Measurements from ENCODE around the gene ITPK1.

Gene ITPK1

DNA sequence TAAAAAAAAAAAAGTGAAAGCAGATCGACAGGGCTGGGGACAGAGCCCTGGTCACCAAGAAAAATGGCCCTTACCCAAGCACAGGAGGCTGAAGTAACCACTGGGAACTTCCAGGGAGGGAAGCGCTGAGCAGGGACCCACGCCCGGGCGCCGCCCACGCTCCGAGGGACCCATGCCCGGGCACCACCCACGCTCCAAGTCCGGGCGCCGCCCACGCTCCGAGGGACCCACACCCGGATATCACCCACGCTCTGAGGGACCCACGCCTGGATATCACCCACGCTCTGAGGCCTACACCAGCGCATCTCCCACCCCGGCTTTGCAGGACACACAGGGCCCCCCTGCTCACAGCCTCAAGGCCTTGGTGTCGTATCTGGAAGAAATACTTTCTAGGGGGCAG is 167.1 kb downstream of the ITPK1 start:
- TF ChIP-seq TAF1 (IDR thresholded peaks at IDR 0.05; ENCODE audit: low read depth, low read length) (no peak), SPI1 (IDR thresholded peaks at IDR 0.05; ENCODE audit: low read depth, low read length) (no peak), PAX5 (IDR thresholded peaks at IDR 0.05; ENCODE audit: insufficient read depth, low read length, severe bottlenecking) (no peak), POU2F2 (IDR thresholded peaks at IDR 0.05; ENCODE audit: low read depth, low read length) (no peak), POLR2A (IDR thresholded peaks at IDR 0.05; ENCODE audit: low read depth, low read length) (no peak), POLR2AphosphoS5 (IDR thresholded peaks at IDR 0.05; ENCODE audit: low read depth, low read length) (no peak)
- no peak for DNase-seq (ENCODE audit: insufficient read length, low spot score)
- no peak for FAIRE-seq

DNA sequence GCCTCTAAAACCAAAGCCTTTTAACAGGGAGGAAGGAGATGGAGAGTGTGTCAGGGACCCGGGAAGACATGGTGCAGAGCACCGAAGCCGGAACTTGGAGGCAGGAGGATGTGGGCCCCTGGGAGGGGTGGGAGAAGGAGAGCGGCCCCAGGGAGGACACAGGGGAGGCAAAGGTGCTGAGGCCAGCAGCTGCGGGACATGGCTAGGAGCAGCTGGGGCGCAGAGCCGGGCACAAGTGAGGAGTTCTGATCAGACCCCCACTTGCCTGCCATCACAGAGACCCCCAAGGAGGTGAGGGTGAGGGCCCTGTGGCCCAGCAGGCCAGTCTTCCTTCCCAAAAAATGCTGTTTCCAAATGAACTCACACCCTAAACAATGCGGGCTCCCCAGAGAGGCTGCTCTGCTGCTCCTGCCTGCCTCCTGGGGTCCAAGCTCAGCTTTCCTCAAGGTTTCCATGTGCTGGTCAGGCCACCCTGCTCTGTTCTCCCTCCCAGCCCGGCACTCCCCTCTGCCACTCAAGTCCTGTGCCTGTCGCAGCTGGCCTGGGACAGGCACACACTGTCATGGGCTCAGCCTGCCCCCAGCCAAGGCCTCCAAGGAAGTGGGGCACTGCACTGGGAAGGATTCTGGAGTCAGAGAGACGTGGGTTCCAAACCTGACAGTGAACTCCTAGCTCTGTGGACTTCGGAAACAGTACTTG is 168.7 kb downstream of the ITPK1 start:
- TF ChIP-seq POLR2A (IDR thresholded peaks at IDR 0.05; ENCODE audit: low read depth, low read length), result no peak
- no peak for TF ChIP-seq POU2F2 (IDR thresholded peaks at IDR 0.05; ENCODE audit: low read depth, low read length)
- TF ChIP-seq TAF1 (IDR thresholded peaks at IDR 0.05; ENCODE audit: low read depth, low read length), result no peak
- no peak for TF ChIP-seq SPI1 (IDR thresholded peaks at IDR 0.05; ENCODE audit: low read depth, low read length)
- no peak for TF ChIP-seq POLR2AphosphoS5 (IDR thresholded peaks at IDR 0.05; ENCODE audit: low read depth, low read length)
- TF ChIP-seq PAX5 (IDR thresholded peaks at IDR 0.05; ENCODE audit: insufficient read depth, low read length, severe bottlenecking), result no peak
- FAIRE-seq (no peak), DNase-seq (ENCODE audit: insufficient read length, low spot score) (no peak)

DNA sequence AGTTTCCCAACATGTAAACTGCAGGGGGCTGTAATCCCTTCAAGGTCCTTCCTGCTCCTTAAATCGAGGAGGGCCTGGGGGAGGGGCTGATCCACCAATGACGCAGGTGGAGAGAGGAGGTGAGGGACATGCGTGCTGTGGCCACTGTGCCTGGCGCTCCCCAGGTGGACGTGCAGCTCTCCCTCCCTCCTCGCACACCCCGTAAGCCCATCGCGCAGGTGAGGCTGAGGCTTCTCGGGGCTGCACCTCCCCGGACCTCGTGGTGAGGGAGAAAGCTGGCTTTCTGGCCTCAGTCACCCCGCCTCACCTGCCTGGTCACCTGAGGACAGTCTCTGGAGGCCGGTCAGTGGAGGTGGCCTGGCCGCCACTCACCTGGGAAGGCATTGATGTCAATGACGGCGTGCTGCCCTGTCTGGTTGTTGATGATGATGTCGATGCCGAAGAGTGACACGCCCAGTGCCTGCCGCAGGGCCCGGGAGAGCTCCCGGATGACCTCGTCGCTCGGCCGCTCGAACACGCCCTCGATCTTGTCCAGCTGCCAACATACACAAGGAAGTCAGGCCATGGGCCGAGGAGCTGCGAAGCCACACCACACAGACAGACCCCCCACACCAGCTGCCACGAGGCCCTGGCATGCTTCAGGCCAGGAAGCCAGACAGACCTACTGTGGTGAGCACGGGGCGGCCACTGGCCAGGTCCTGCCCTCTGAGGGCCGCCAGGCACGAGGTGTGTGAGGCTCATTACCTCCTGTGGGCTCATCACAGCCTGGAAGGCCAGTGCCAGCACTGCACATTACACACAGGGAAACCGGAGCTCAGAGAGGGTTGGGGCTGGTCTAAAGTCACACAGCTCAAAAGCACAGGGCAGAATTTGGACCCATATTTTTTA is 169.5 kb downstream of the ITPK1 start:
- no peak for DNase-seq (ENCODE audit: insufficient read length, low spot score)
- TF ChIP-seq POU2F2 (IDR thresholded peaks at IDR 0.05; ENCODE audit: low read depth, low read length), result no peak
- TF ChIP-seq POLR2AphosphoS5 (IDR thresholded peaks at IDR 0.05; ENCODE audit: low read depth, low read length), result no peak
- no peak for TF ChIP-seq TAF1 (IDR thresholded peaks at IDR 0.05; ENCODE audit: low read depth, low read length)
- no peak for FAIRE-seq

DNA sequence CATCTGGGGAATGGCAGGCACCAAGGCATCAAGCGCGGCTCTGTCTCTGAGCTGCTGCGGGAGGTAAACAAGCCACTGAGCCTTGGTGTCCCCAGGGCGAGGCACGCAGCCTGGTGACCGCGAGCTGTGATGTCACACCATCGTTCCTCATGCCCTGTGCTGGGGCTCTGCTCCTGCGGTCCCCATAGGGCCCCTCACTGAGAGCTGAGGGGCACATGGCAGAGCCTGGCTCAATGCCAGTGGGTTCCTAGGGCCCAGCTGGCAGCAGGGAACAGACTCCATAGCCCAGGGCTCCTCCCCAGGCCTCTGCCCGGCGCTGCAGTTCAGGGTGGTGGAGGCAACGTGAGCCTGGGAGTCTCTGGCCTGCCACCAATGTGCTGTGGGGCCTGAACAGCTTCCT is 170.2 kb downstream of the ITPK1 start:
- FAIRE-seq, result no peak
- TF ChIP-seq POLR2A (IDR thresholded peaks at IDR 0.05; ENCODE audit: low read depth, low read length) (no peak), TAF1 (IDR thresholded peaks at IDR 0.05; ENCODE audit: low read depth, low read length) (no peak), POLR2AphosphoS5 (IDR thresholded peaks at IDR 0.05; ENCODE audit: low read depth, low read length) (no peak), SPI1 (IDR thresholded peaks at IDR 0.05; ENCODE audit: low read depth, low read length) (no peak), PAX5 (IDR thresholded peaks at IDR 0.05; ENCODE audit: insufficient read depth, low read length, severe bottlenecking) (no peak), POU2F2 (IDR thresholded peaks at IDR 0.05; ENCODE audit: low read depth, low read length) (no peak)
- DNase-seq (ENCODE audit: insufficient read length, low spot score), result no peak

DNA sequence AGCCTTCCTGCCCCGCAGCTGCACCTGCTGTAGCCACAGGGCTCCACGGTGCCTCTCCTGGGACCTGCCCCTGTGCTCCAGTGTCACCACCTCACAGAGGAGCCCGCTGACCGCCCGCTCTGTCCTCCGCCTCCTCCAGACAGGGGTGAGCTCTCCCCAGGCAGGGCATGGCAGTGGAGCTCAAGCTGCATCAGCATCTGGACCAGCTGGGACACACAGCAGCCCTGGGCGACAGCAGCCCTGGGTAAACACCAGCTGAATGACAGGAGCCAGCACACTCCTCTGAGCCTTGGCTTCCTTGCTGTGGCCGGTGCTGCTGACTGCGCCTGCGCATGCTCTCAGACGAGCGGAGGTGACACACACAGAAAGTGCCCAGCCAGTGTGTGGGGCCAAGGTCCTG is 170.7 kb downstream of the ITPK1 start:
- TF ChIP-seq POLR2A (IDR thresholded peaks at IDR 0.05; ENCODE audit: low read depth, low read length), result no peak
- no peak for TF ChIP-seq PAX5 (IDR thresholded peaks at IDR 0.05; ENCODE audit: insufficient read depth, low read length, severe bottlenecking)
- TF ChIP-seq SPI1 (IDR thresholded peaks at IDR 0.05; ENCODE audit: low read depth, low read length), result no peak
- no peak for TF ChIP-seq TAF1 (IDR thresholded peaks at IDR 0.05; ENCODE audit: low read depth, low read length)
- TF ChIP-seq POU2F2 (IDR thresholded peaks at IDR 0.05; ENCODE audit: low read depth, low read length), result no peak
- no peak for TF ChIP-seq POLR2AphosphoS5 (IDR thresholded peaks at IDR 0.05; ENCODE audit: low read depth, low read length)
- DNase-seq (ENCODE audit: insufficient read length, low spot score) (no peak), FAIRE-seq (no peak)

DNA sequence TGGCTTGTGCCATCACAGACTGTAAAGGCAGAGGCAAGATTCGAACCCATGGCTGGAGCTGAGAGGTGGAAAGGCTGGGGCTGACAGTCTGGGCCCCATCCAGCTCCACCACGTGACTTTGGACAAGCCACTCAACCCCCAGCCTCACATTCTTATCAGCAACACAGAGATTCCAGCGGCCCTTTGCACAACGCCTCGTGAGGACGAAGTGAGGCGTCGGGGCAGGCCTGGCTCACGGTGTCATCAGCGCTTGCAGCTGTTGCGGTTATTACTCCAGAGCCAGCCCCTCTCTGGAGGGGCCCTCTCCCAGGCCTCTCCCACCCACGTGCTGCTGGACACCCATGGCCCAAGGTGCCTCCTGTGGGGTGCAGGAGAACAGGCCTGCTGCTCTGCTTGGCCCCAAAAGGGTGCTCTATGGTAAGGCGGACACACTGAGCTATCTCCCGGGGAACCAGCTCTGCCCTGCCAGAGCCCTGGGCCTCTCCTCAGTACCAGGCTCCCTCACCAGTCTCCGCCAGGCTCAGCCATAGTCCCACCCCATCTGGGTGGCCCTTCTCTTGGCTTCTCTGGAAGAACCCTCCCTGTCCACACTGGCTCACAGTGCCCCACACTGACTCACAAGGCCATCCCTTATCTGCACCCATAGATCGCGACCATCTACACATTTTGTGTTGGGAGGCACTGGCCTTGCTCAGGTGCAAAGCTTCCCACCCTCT is 171.7 kb downstream of the ITPK1 start:
- TF ChIP-seq POLR2AphosphoS5 (IDR thresholded peaks at IDR 0.05; ENCODE audit: low read depth, low read length) (no peak), POU2F2 (IDR thresholded peaks at IDR 0.05; ENCODE audit: low read depth, low read length) (no peak), SPI1 (IDR thresholded peaks at IDR 0.05; ENCODE audit: low read depth, low read length) (no peak), TAF1 (IDR thresholded peaks at IDR 0.05; ENCODE audit: low read depth, low read length) (no peak), POLR2A (IDR thresholded peaks at IDR 0.05; ENCODE audit: low read depth, low read length) (no peak), PAX5 (IDR thresholded peaks at IDR 0.05; ENCODE audit: insufficient read depth, low read length, severe bottlenecking) (no peak)
- DNase-seq (ENCODE audit: insufficient read length, low spot score), result no peak
- no peak for FAIRE-seq

DNA sequence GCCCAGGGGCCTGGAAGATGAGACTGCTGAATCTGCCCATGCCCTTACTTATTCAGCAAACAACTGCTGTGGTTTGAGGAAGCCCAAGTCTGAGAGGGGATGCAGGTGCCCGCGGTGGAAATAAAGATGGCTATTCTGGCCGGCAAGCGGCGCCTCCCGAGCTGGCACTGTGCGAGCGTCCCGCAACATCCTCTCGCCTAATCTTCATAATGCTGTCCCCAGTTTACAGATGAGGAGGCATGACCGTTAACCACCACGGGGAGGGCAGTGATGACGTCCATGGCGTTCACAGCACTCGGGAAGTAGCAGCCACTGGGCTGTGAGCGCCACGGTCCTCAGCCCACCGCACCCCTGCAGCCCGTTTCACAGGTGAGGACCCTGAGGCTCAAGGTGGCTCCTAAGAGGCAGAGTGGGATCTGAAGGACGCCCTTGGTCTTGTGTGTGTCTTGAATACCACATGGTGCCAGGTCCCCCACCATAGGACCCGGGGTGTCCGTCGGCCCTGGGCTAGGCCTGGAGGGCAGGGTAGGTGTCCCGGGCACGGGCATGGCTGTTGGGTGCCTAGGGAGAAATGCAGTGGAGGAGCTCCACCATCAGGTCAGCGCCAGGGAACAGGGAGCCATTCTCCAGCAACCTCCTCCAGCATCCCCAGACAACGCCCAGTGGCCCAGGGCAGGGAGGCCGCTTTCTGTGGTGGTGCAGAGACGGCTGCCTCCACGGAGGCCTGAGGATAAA is 172.6 kb downstream of the ITPK1 start:
- DNase-seq (ENCODE audit: insufficient read length, low spot score), result no peak
- no peak for FAIRE-seq
- no peak for TF ChIP-seq PAX5 (IDR thresholded peaks at IDR 0.05; ENCODE audit: insufficient read depth, low read length, severe bottlenecking)

DNA sequence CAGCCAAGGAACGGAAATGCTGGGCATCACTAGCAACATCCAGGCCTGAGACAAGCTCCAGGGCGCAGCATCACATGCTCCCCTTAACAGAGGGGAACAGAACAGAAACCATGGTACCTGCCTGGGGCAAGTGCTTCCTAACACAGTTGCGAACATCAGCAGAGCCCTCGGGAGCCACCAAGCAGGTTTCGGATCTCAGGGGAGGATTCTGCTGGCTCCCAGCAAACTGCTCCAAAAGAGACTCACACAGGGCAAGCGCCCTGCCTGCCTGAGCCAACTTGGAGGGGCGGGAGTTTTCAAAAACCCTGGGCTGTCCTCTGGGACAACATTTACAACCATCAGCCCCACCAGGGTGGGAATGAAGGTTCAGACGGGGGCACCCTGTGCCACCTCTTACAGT is 173.1 kb downstream of the ITPK1 start:
- DNase-seq (ENCODE audit: insufficient read length, low spot score), result no peak
- TF ChIP-seq SPI1 (IDR thresholded peaks at IDR 0.05; ENCODE audit: low read depth, low read length), result no peak
- no peak for TF ChIP-seq TAF1 (IDR thresholded peaks at IDR 0.05; ENCODE audit: low read depth, low read length)
- no peak for TF ChIP-seq PAX5 (IDR thresholded peaks at IDR 0.05; ENCODE audit: insufficient read depth, low read length, severe bottlenecking)
- TF ChIP-seq POU2F2 (IDR thresholded peaks at IDR 0.05; ENCODE audit: low read depth, low read length), result no peak
- no peak for TF ChIP-seq POLR2A (IDR thresholded peaks at IDR 0.05; ENCODE audit: low read depth, low read length)
- TF ChIP-seq POLR2AphosphoS5 (IDR thresholded peaks at IDR 0.05; ENCODE audit: low read depth, low read length), result no peak
- no peak for FAIRE-seq

DNA sequence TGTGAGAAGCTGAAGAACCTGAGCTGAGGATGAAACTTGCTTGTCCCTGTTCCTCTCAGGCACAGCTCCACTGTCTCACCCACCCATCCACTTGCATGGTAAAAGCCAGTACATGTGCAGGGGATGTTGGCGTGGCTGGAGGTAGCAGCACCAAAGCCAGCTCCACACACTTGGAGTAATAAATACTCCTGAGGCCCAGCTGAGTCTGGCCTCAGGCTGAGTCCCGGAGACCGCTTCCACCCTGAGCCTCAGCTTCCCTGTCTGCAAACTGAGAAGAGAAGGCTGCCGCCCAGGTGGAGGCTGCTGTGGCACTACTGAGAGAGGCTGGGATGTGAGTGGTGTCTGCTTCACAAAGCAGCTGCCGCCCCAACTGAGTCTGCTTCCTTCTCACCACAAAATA is 173.6 kb downstream of the ITPK1 start:
- no peak for TF ChIP-seq PAX5 (IDR thresholded peaks at IDR 0.05; ENCODE audit: insufficient read depth, low read length, severe bottlenecking)
- TF ChIP-seq POLR2A (IDR thresholded peaks at IDR 0.05; ENCODE audit: low read depth, low read length), result no peak
- no peak for TF ChIP-seq TAF1 (IDR thresholded peaks at IDR 0.05; ENCODE audit: low read depth, low read length)
- TF ChIP-seq POLR2AphosphoS5 (IDR thresholded peaks at IDR 0.05; ENCODE audit: low read depth, low read length), result no peak
- TF ChIP-seq SPI1 (IDR thresholded peaks at IDR 0.05; ENCODE audit: low read depth, low read length), result no peak
- FAIRE-seq (no peak), DNase-seq (ENCODE audit: insufficient read length, low spot score) (no peak)
